ENCODE results near the gene DCC.

DCC gene

DNA sequence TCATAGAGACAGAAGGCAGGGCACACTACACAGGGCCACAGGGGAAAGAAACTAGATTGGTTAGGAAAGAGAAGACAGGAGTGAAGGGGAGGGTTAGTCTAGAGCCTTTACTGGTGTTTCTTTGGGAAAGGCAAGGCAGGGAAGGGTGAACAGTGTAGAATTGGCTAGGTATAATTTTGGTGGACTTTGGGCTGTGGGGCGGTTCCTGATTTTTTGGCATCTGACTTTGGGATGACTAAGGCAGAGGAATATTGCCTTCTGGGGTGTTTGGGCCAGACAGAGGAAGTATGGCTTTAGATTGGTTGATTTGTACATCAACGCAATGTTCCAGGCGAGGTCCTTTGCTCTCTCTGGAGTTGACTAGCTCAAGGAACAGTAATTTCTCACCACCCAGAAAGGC lies 534.8 kb downstream of the DCC start:
- no peak overlapping the region for H3K4me3 Mint-ChIP-seq
- H3K27me3 Mint-ChIP-seq (ENCODE audit: low read depth) = no peaks in the 10 kb centered on the region
- no peaks in the 10 kb centered on the region for H3K4me1 Mint-ChIP-seq (ENCODE audit: low read depth)
- no peaks in the 10 kb centered on the region for H3K9me3 Mint-ChIP-seq
- H3K36me3 Mint-ChIP-seq (ENCODE audit: low read depth) = no peaks in the 10 kb centered on the region
- no peak overlapping the region for H3K27ac Mint-ChIP-seq

GRCh38 chr18:52875725-52876124 lies 535.7 kb downstream of the DCC start:
- no peaks in the 10 kb centered on the region for H3K36me3 Mint-ChIP-seq (ENCODE audit: low read depth)
- H3K27ac Mint-ChIP-seq = no peak overlapping the region
- H3K27me3 Mint-ChIP-seq (ENCODE audit: low read depth) = no peaks in the 10 kb centered on the region
- H3K4me1 Mint-ChIP-seq (ENCODE audit: low read depth) = no peaks in the 10 kb centered on the region
- peaks cover 4% of the 10 kb centered on the region for H3K9me3 Mint-ChIP-seq
- H3K4me3 Mint-ChIP-seq = no peak overlapping the region

DNA sequence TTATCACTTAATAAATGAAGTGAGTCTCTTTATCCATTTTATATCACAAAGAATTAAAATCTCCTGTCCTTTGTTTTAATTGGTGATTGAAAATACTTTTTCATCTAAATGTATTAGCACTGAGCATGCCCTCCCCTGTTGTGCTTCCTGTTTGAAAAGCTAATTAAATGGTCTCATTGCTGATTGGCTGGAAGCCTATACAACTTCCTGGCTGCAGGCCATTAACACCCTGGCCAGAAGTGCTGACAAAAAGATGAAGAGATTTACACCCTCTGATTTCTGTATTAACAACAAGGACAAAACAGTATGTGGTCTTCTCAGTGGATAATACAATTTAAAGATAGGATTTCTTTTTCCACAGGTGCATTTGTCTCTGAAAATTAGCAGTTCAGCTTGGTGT lies 548.0 kb downstream of the DCC start:
- no peaks in the 10 kb centered on the region for H3K27me3 Mint-ChIP-seq (ENCODE audit: low read depth)
- H3K36me3 Mint-ChIP-seq (ENCODE audit: low read depth) = no peaks in the 10 kb centered on the region
- no peak overlapping the region for H3K27ac Mint-ChIP-seq
- peaks cover 11% of the 10 kb centered on the region for H3K9me3 Mint-ChIP-seq
- no peak overlapping the region for H3K4me3 Mint-ChIP-seq
- no peaks in the 10 kb centered on the region for H3K4me1 Mint-ChIP-seq (ENCODE audit: low read depth)

- no peaks in the 10 kb centered on the region for H3K9me3 Mint-ChIP-seq
- H3K27ac Mint-ChIP-seq = no peak overlapping the region
- no peak overlapping the region for H3K4me3 Mint-ChIP-seq
- no peaks in the 10 kb centered on the region for H3K27me3 Mint-ChIP-seq (ENCODE audit: low read depth)
- H3K36me3 Mint-ChIP-seq (ENCODE audit: low read depth) = no peaks in the 10 kb centered on the region
- H3K4me1 Mint-ChIP-seq (ENCODE audit: low read depth) = no peaks in the 10 kb centered on the region
Measured at GRCh38 chr18:52894801-52895200, 554.8 kb downstream of the DCC start.

DNA sequence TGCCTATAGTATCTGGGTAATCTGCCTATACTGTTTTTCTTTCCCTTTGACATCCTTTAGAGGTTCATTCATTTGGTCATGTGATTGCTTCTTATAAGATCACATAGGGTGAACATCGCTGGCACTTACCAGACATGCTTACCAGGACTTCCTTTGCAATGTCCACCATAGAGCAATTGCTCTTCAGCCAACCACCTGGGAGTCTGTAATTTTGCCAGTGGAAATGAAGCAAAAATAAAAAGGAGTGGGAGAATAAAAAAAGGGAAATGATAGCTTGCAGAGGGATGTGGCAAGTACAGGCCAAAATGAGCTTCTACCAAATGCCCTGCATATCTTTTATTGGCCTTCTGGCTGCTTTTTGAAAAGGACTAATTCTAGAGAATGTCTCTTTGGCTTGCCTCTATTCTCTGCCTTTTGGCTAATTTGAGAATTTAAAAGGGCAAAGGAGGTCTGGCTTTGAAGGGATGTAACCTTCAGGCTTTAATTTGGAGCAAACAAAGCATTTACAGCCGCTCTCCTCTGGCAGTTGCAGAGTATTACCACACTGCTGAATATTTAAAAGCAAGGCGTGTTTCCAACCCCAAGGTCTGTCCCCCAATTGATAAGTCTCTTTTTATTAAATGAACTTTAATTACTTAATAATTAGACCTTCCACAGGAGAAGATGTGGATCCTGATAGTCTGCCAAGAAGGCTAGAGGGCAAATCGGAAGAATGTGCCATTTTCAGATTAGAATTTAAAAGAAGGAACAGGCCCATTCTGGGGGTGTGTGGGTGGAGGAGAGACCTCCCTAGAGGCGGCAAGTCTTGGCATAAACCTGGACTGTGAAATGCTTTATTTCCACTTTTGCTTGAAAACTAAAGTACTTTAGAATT lies 557.9 kb downstream of the DCC start:
- H3K27ac Mint-ChIP-seq = no peak overlapping the region
- H3K4me1 Mint-ChIP-seq (ENCODE audit: low read depth) = no peaks in the 10 kb centered on the region
- H3K9me3 Mint-ChIP-seq = no peaks in the 10 kb centered on the region
- H3K27me3 Mint-ChIP-seq (ENCODE audit: low read depth) = no peaks in the 10 kb centered on the region
- H3K4me3 Mint-ChIP-seq = no peak overlapping the region
- no peaks in the 10 kb centered on the region for H3K36me3 Mint-ChIP-seq (ENCODE audit: low read depth)

DNA sequence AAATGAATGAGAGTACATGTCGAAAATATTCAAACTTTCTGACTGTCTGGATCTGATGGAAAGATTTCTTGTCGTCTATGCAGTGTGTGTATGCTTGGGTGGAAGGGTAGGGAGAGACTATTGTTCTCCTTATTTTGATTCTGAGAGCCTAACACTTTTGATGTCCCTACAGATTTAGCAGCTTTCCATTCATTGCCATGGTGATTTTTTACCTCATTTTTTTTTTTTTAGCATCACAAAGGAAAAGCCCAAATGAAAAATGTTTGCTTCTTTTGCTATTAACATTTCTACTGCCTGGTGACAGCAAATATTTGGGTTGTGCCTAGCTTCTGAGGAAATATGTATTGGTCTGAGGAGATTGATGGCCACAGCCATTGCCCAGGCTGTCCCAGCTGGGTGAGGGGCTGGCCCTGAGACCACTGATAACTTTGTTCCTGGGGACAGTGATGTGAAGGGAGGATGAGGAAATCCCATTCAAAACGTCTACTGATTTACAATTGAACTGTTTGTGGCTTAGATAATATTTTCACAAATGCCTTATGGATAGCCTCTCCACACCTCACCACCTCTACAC lies 558.6 kb downstream of the DCC start:
- Mint-ChIP-seq H3K4me3 (no peak overlapping the region), H3K27me3 (ENCODE audit: low read depth) (no peaks in the 10 kb centered on the region), H3K27ac (no peak overlapping the region), H3K9me3 (no peaks in the 10 kb centered on the region), H3K36me3 (ENCODE audit: low read depth) (no peaks in the 10 kb centered on the region), H3K4me1 (ENCODE audit: low read depth) (no peaks in the 10 kb centered on the region)

DNA sequence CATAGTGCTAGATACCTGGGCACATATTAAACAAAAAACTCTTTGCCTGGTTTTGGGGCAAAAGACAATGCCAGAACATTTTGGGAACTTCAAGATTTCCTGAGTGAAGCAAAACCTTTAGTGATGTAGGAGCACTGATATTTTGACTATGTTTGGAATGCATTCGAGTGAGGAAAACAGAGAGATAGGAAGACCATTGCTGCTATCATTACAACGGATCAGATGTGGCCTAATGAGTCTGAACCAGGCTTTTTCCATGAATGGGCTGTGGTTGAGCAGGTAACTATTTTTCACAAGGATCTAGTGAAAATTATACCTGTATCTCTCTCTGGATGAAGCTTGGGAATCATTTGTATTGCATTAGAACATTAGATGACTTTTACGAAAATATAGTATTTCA lies 562.2 kb downstream of the DCC start:
- Mint-ChIP-seq H3K9me3 (no peaks in the 10 kb centered on the region), H3K27ac (no peak overlapping the region), H3K27me3 (ENCODE audit: low read depth) (no peaks in the 10 kb centered on the region), H3K4me3 (no peak overlapping the region), H3K36me3 (ENCODE audit: low read depth) (no peaks in the 10 kb centered on the region), H3K4me1 (ENCODE audit: low read depth) (no peaks in the 10 kb centered on the region)

- H3K4me1 Mint-ChIP-seq (ENCODE audit: low read depth) = no peaks in the 10 kb centered on the region
- H3K27ac Mint-ChIP-seq = no peak overlapping the region
- no peaks in the 10 kb centered on the region for H3K36me3 Mint-ChIP-seq (ENCODE audit: low read depth)
- no peak overlapping the region for H3K4me3 Mint-ChIP-seq
- no peaks in the 10 kb centered on the region for H3K9me3 Mint-ChIP-seq
- H3K27me3 Mint-ChIP-seq (ENCODE audit: low read depth) = no peaks in the 10 kb centered on the region
Measured at GRCh38 chr18:52903857-52904256, 563.9 kb downstream of the DCC start.

- Mint-ChIP-seq H3K36me3 (ENCODE audit: low read depth) (no peaks in the 10 kb centered on the region), H3K9me3 (no peaks in the 10 kb centered on the region), H3K27ac (no peak overlapping the region), H3K4me3 (no peak overlapping the region), H3K27me3 (ENCODE audit: low read depth) (no peaks in the 10 kb centered on the region), H3K4me1 (ENCODE audit: low read depth) (no peaks in the 10 kb centered on the region)
Measured at GRCh38 chr18:52907543-52908308, 567.7 kb downstream of the DCC start.

DNA sequence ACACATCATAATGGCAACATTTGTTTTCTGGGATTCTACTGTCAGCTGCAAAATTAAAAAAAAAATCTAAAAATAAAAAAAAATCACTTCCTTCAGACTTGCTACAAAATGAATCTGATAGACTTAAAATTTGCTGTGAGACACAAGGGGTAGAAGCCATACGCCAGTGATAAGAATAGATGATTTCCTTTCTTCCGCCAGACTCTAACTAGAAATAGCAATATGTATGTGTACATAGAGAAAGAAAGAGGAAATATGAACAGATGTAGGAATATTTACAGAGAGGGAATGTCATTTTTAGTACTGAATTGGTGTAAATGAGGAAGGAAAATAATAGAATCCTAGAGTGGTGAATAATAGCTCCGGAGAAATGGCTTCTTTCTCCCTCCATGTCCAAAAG lies 574.2 kb downstream of the DCC start:
- no peaks in the 10 kb centered on the region for H3K27me3 Mint-ChIP-seq (ENCODE audit: low read depth)
- no peak overlapping the region for H3K4me3 Mint-ChIP-seq
- H3K27ac Mint-ChIP-seq = no peak overlapping the region
- H3K4me1 Mint-ChIP-seq (ENCODE audit: low read depth) = no peaks in the 10 kb centered on the region
- H3K36me3 Mint-ChIP-seq (ENCODE audit: low read depth) = no peaks in the 10 kb centered on the region
- H3K9me3 Mint-ChIP-seq = no peaks in the 10 kb centered on the region

GRCh38 chr18:52920665-52921064 lies 580.7 kb downstream of the DCC start:
- H3K27ac Mint-ChIP-seq = no peak overlapping the region
- H3K27me3 Mint-ChIP-seq (ENCODE audit: low read depth) = no peaks in the 10 kb centered on the region

GRCh38 chr18:52933356-52933755 lies 593.4 kb downstream of the DCC start:
- H3K4me3 Mint-ChIP-seq = no peak overlapping the region
- no peaks in the 10 kb centered on the region for H3K27me3 Mint-ChIP-seq (ENCODE audit: low read depth)
- H3K4me1 Mint-ChIP-seq (ENCODE audit: low read depth) = no peaks in the 10 kb centered on the region
- H3K36me3 Mint-ChIP-seq (ENCODE audit: low read depth) = no peaks in the 10 kb centered on the region
- peaks cover 6% of the 10 kb centered on the region for H3K9me3 Mint-ChIP-seq
- H3K27ac Mint-ChIP-seq = no peak overlapping the region

More at GRCh38 chr18:52920665-52921064, 580.7 kb downstream of the DCC start:
- Mint-ChIP-seq H3K4me1 (ENCODE audit: low read depth) (no peaks in the 10 kb centered on the region), H3K4me3 (no peak overlapping the region), H3K9me3 (peaks cover 5% of the 10 kb centered on the region), H3K36me3 (ENCODE audit: low read depth) (no peaks in the 10 kb centered on the region)

DNA sequence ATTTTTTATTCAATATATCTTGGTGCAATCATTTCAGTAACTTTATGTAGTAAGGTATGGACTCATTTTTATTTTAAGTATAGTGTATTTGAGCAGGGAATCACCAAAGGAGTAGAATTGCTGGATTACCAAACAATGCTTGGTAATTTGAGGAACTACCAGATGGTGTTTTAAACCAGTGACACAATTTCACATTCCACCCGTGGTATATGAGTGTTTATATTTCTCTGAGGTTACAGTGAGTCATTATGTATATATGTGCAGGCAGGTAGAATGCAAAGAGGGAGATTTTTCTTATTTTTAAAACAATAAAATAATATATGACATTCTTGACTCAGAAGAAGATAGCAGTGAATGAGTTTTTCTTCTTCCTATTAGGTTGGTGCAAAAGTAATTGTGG lies 596.9 kb downstream of the DCC start:
- Mint-ChIP-seq H3K9me3 (peaks cover 6% of the 10 kb centered on the region), H3K4me1 (ENCODE audit: low read depth) (no peaks in the 10 kb centered on the region), H3K27me3 (ENCODE audit: low read depth) (no peaks in the 10 kb centered on the region), H3K27ac (no peak overlapping the region), H3K36me3 (ENCODE audit: low read depth) (no peaks in the 10 kb centered on the region), H3K4me3 (no peak overlapping the region)

DNA sequence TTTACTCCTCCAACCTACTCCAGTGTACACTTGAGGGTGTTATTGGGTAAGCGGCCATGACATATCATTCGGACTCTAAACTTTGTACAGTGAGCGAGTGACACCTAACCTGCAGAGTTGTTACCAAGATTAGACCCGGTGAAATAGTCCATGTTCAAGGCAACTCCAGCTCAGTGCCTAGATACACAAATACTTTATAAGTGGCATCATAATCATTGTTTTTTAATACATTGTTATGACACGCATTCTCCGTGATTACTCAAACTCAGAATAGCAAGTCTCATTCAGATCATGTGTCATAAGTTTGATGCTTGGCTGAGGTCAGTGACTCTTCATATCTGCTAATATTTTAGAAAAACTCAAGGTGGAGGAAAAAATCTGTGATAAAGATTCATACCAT lies 597.8 kb downstream of the DCC start:
- Mint-ChIP-seq H3K4me1 (ENCODE audit: low read depth) (no peaks in the 10 kb centered on the region), H3K4me3 (no peak overlapping the region), H3K9me3 (peaks cover 6% of the 10 kb centered on the region), H3K36me3 (ENCODE audit: low read depth) (no peaks in the 10 kb centered on the region), H3K27ac (no peak overlapping the region), H3K27me3 (ENCODE audit: low read depth) (no peaks in the 10 kb centered on the region)

- Mint-ChIP-seq H3K4me1 (ENCODE audit: low read depth) (no peaks in the 10 kb centered on the region), H3K36me3 (ENCODE audit: low read depth) (no peaks in the 10 kb centered on the region), H3K4me3 (no peak overlapping the region), H3K27me3 (ENCODE audit: low read depth) (no peaks in the 10 kb centered on the region), H3K27ac (no peak overlapping the region), H3K9me3 (peaks cover 4% of the 10 kb centered on the region)
Measured at GRCh38 chr18:52945552-52945951, 605.6 kb downstream of the DCC start.

Data from T-helper 1 cell treated with Interleukin-12 subunit alpha and Interleukin-12 subunit beta and Interleukin-4 antibody, amounts not matched to agents 30 μg/mL and 1 μg/mL, for 36 hours (primary cell).